Measurements from ENCODE around the gene MBP. TPM values are rescaled to one million over a fixed set of nuclear protein-coding genes. Genes with fewer than 3 reads are reported as not detected.

MBP gene
- total RNA-seq, 1 donor from 2014 or later = 78.9 TPM

DNA sequence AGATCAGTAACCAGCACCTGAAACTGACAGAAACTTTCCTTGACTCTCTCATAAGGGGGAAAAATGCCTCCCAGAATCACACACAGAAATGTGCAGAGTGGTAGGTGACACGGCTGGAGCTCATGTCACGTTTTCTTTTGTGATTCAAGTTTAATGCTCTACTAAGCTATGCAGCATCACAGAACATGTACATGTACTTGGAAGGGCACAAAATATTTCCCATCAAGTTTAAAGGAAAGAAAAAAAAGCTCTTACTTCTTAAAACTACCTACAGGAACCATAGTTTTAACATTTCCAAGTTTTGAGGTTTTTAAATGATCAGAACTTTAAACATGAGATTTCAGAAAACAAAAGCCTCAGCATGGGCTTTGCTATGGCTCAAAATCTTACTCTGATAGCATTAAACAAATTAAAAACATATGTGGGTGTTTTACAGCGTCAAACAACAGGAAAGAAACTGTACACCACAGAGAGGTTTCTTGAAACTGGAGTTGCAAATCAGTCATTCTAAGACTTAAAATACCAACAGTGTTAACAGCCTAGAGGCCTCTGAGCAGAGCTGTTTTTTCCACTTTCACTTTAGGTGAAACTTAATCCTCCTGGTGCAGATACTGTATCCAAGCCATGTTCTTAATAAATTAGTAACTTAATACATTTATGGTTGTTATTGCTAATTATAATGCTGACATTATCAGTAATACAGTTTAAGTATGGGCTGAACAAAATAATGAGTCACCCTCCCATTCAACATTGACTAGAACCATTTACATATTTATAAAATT lies 30.1 kb downstream of the MBP start:
- H3K9me3 ChIP-seq = no peaks in the 10 kb centered on the region
- peaks cover 7% of the 10 kb centered on the region for H3K36me3 ChIP-seq
- H3K27ac ChIP-seq = peak overlapping the region; percentile 74
- H3K4me3 ChIP-seq = no peak overlapping the region
- peaks cover 87% of the 10 kb centered on the region for H3K4me1 ChIP-seq
- no peaks in the 10 kb centered on the region for H3K27me3 ChIP-seq
- TF ChIP-seq, protein P1, sequence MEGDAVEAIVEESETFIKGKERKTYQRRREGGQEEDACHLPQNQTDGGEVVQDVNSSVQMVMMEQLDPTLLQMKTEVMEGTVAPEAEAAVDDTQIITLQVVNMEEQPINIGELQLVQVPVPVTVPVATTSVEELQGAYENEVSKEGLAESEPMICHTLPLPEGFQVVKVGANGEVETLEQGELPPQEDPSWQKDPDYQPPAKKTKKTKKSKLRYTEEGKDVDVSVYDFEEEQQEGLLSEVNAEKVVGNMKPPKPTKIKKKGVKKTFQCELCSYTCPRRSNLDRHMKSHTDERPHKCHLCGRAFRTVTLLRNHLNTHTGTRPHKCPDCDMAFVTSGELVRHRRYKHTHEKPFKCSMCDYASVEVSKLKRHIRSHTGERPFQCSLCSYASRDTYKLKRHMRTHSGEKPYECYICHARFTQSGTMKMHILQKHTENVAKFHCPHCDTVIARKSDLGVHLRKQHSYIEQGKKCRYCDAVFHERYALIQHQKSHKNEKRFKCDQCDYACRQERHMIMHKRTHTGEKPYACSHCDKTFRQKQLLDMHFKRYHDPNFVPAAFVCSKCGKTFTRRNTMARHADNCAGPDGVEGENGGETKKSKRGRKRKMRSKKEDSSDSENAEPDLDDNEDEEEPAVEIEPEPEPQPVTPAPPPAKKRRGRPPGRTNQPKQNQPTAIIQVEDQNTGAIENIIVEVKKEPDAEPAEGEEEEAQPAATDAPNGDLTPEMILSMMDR (IDR thresholded peaks at IDR 0.05) = no peak
- intact Hi-C loops (cut with DNase I) = no loop called here
- ATAC-seq = no peak
- DNase-seq = no peak

DNA sequence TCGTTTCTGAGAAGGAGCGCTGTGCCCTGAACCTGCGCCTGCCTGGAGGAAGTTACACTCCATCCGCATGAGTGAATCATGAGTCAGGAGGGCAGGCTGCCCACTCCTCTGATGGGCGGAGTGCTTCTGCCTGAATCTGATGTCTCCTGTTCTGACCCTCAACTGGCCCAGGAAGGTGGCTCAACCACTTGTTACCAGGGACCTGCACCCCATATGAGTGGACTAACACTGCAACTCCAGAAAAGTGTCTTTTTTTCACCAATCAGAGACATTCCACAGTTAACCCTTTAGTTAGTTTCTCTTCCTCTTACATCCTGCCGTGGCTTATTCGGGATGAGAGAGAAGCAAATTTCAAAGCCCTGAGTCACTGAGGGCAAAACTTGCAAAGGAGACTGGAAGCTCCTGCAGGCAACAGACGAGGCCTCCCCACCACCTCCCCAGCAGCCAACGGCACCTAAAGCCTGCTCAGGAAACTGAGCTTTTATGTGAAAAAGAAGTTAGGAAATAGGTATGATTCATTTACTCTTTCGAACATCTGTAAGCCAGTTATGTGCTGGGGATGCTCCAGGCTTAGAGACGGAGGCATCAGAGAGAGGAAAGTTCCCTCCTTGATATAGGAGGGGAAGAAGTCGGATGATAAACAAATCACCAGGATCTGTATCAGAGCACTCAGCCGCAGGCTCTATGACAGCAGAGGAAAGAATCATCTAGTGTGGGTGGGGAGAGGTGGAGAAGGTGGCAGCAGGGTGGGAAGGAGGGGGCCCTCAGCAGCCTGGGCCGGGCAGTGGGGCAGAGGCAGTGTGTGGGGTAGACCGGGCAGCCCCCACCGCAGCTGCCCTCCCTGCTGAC lies 30.9 kb downstream of the MBP start:
- Histone ChIP-seq H3K27ac (peak overlapping the region; percentile 74), H3K36me3 (peaks cover 11% of the 10 kb centered on the region), H3K4me1 (peaks cover 82% of the 10 kb centered on the region), H3K27me3 (no peaks in the 10 kb centered on the region), H3K9me3 (no peaks in the 10 kb centered on the region), H3K4me3 (no peak overlapping the region)
- TF ChIP-seq, protein P1 (IDR thresholded peaks at IDR 0.05) = no peak
- DNase-seq = peak; percentile 85
- ATAC-seq = peak; percentile 87
- intact Hi-C loops (cut with DNase I) = no loop called here

DNA sequence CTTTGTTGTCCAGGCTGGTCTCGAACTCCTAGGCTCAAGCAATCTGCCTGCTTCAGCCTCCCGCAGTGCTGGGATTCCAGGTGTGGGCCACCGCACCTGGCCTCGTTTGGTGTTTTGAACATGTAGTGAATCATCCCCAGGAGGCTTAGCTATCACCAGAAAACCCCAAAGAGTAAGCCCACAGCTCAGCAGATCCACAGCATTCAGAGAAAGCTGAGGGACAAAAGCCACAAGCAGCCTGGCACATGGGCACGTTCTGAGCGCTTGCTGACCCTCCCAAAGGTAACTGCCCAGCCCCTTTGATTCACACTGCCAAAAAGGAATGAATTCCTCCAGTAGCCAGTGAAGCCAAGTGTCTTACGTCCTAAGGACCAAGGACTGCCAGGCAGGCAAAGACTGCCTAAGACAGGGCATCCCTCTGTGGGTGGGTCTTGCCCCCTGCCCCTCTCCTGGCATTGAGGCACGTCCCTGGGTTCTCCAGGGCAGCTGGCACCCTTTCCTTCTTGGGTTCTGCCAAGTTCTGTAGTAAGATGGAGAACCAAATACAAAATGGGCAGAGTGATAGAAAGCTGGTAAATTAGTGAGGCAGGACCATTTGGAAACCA lies 31.7 kb downstream of the MBP start:
- H3K4me1 ChIP-seq = peaks cover 80% of the 10 kb centered on the region
- ATAC-seq (no peak), DNase-seq (no peak)
- H3K27me3 ChIP-seq = no peaks in the 10 kb centered on the region
- peak overlapping the region; percentile 74 for H3K27ac ChIP-seq
- H3K9me3 ChIP-seq = no peaks in the 10 kb centered on the region
- TF ChIP-seq, protein P1 (IDR thresholded peaks at IDR 0.05) = no peak
- H3K4me3 ChIP-seq = no peak overlapping the region
- intact Hi-C loops (cut with DNase I) = no loop called here
- H3K36me3 ChIP-seq = peaks cover 11% of the 10 kb centered on the region

DNA sequence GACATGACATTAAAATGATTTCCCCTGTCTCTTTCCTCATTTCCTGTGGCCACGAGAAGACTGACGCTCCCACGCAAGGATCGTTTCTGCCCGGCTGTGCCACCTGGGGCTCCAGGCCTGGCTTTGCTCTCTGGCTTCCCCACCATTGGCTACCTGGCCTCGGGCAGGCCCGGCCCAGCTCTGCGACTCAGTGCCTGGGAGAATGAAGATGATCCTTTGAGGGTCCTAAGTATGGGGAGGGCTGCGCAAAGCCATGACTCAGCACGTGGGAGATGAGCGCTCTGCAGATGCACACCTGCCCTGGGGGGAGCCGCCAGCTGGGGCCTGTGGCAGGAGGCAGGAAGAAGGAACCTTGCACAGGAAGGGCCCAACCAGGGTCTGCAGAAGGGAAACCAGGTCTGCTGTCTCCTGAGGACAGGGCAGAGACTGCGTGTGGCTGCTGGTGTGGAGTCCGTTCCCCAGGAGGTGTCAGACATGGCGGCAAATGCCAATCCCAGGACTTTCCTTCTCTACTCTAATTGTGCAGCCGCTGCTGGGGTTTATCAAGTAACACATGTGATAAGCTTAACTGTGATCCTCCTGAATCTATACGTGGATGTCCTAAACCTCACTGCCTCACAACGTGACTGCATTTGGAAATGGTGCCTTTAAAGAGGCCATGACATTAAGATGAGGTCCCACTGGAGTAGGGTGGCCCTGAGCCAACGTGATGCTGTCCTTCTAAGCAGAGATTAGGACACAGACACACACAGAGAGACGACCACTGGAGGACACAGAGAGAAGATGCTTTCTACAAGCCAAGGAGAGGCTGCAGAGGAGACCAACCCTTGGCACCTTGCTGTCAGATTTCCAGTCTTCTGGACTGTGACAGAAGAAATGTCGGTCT lies 32.9 kb downstream of the MBP start:
- DNase-seq (no peak), ATAC-seq (no peak)
- Histone ChIP-seq H3K27ac (peak overlapping the region; percentile 26), H3K4me3 (no peak overlapping the region), H3K9me3 (no peaks in the 10 kb centered on the region), H3K27me3 (no peaks in the 10 kb centered on the region), H3K4me1 (peaks cover 74% of the 10 kb centered on the region), H3K36me3 (peaks cover 13% of the 10 kb centered on the region)
- intact Hi-C loops (cut with DNase I) = no loop called here
- TF ChIP-seq, protein P1 (IDR thresholded peaks at IDR 0.05) = no peak
